HepG2 (cell line): ENCODE data around the gene ZNF697. TPM values are rescaled to one million over a fixed set of nuclear protein-coding genes. Genes with fewer than 3 reads are reported as not detected.
A peak's percentile ranks its signal among the peaks of the same experiment; 100 is the strongest.

ENCODE experiments used
- ARHGAP35 ChIP-seq: sonication (generic); formaldehyde crosslinking; IDR thresholded peaks from 2 replicates; pipeline ENCODE4 v1.9.0; 2022; ENCODE audit warnings: mild to moderate bottlenecking, inconsistent platforms, moderate library complexity, missing genetic modification reagents, borderline replicate concordance
- CBFB ChIP-seq: sonication (generic); formaldehyde crosslinking; IDR thresholded peaks from 2 replicates; pipeline ENCODE4 v1.4.0; 2020; ENCODE audit warnings: missing genetic modification reagents
- CHD2 ChIP-seq: IDR thresholded peaks from 2 replicates; pipeline ENCODE4 v1.6.1; 2011; ENCODE audit warnings: low read depth, low read length, improper control_type of control experiment
- EED ChIP-seq: sonication (generic); formaldehyde crosslinking; IDR thresholded peaks from 2 replicates; pipeline ENCODE4 v1.5.0; 2020; ENCODE audit warnings: mild to moderate bottlenecking, missing genetic modification reagents
- HMGA1 ChIP-seq: sonication (generic); formaldehyde crosslinking; conservative IDR thresholded peaks from 2 replicates; pipeline ENCODE4 v1.4.0; 2020; ENCODE audit warnings: missing genetic modification reagents
- JUN ChIP-seq: sonication (generic); formaldehyde crosslinking; IDR thresholded peaks from 2 replicates; pipeline ENCODE4 v1.4.0; 2020; ENCODE audit warnings: mild to moderate bottlenecking, missing genetic modification reagents
- MAFK ChIP-seq, 2 experiments: IDR thresholded peaks in 1 of 2; conservative IDR thresholded peaks in 1 of 2; 2 replicates each; pipeline ENCODE4 v1.6.1; 2011; ENCODE audit warnings: improper control_type of control experiment in 2 of 2, low read length in 2 of 2
- POLR2A ChIP-seq, 2 experiments: IDR thresholded peaks; 2 replicates each; pipeline ENCODE4 v1.6.1; 2011; ENCODE audit warnings: low read depth in 2 of 2, low read length in 2 of 2, mild to moderate bottlenecking in 1 of 2, moderate library complexity in 1 of 2; ENCODE audit not compliant: insufficient read depth in 1 of 2
- SAFB2 ChIP-seq: sonication (generic); formaldehyde crosslinking; IDR thresholded peaks from 2 replicates; pipeline ENCODE4 v1.5.1; 2020; ENCODE audit warnings: missing genetic modification reagents, low read depth, mild to moderate bottlenecking, borderline replicate concordance
- SNAI1 ChIP-seq: sonication (generic); formaldehyde crosslinking; IDR thresholded peaks from 2 replicates; pipeline ENCODE4 v1.5.0; 2020; ENCODE audit warnings: mild to moderate bottlenecking, missing genetic modification reagents, borderline replicate concordance
- SRSF9 ChIP-seq: fragments of 200-400 bp; formaldehyde crosslinking; IDR thresholded peaks from 2 replicates; pipeline ENCODE4 v1.6.1; 2018; ENCODE audit warnings: borderline replicate concordance, mild to moderate bottlenecking, low read depth, low read length; ENCODE audit not compliant: insufficient read depth, poor library complexity, severe bottlenecking
- ZIK1 ChIP-seq: sonication (generic); formaldehyde crosslinking; IDR thresholded peaks from 2 replicates; pipeline ENCODE4 v1.5.0; 2020; ENCODE audit warnings: mild to moderate bottlenecking, low read depth, missing genetic modification reagents, borderline replicate concordance
- ZKSCAN5 ChIP-seq: sonication (generic); formaldehyde crosslinking; IDR thresholded peaks from 2 replicates; pipeline ENCODE4 v1.5.1; 2020; ENCODE audit warnings: mild to moderate bottlenecking, missing genetic modification reagents
- ZNF33B ChIP-seq: sonication (generic); formaldehyde crosslinking; IDR thresholded peaks from 2 replicates; pipeline ENCODE4 v1.5.1; 2020; ENCODE audit warnings: mild to moderate bottlenecking, missing genetic modification reagents
- ZNF672 ChIP-seq: sonication (generic); formaldehyde crosslinking; IDR thresholded peaks from 2 replicates; pipeline ENCODE4 v1.8.1; 2022; ENCODE audit warnings: missing genetic modification reagents
- ZNF737 ChIP-seq: sonication (generic); formaldehyde crosslinking; IDR thresholded peaks from 2 replicates; pipeline ENCODE4 v1.5.0; 2020; ENCODE audit warnings: missing genetic modification reagents, mild to moderate bottlenecking, borderline replicate concordance
- polyA plus RNA-seq, 8 experiments: library from polyadenylated mRNA; depleted of rRNA in 3 of 8; stranded (reverse) in 7 of 8; unstranded in 1 of 8; fragments of >200 nt; fragmentation: Illumina TruSeq in 4 of 8; extraction: Trizol in 4 of 8; gene quantifications; 2 replicates each; pipeline versions ENCODE4 v1.2.1 to v1.2.3, GENCODE V29; 2011 to 2016; ENCODE audit warnings: low read depth in 4 of 8, missing spikeins in 1 of 8, mixed read lengths in 1 of 8; ENCODE audit not compliant: insufficient read depth in 1 of 8
- total RNA-seq, 5 experiments: library from RNA; depleted of rRNA; stranded (reverse); fragments of >200 nt; fragmentation: Illumina TruSeq; extraction: Trizol; gene quantifications; 2 replicates each; pipeline ENCODE4 v1.2.3, GENCODE V29; 2016; ENCODE audit warnings: low read depth in 1 of 5
- TF ChIP-seq, protein P1 (sequence below): sonication (generic); formaldehyde crosslinking; IDR thresholded peaks from 2 replicates; pipeline ENCODE4 v1.5.0; 2020; ENCODE audit warnings: mild to moderate bottlenecking, missing genetic modification reagents, borderline replicate concordance
- TF ChIP-seq, protein P2 (sequence below): sonication (generic); formaldehyde crosslinking; IDR thresholded peaks from 2 replicates; pipeline ENCODE4 v1.8.0; 2022; ENCODE audit warnings: missing genetic modification reagents, low read depth, mild to moderate bottlenecking, borderline replicate concordance
- TF ChIP-seq, protein P3 (sequence below): sonication (generic); formaldehyde crosslinking; IDR thresholded peaks from 2 replicates; pipeline ENCODE4 v1.5.1; 2020; ENCODE audit warnings: missing genetic modification reagents, mild to moderate bottlenecking, borderline replicate concordance
- TF ChIP-seq, protein P4 (sequence below): IDR thresholded peaks from 2 replicates; pipeline ENCODE4 v1.6.1; 2016; ENCODE audit warnings: missing genetic modification reagents, missing compliant biosample characterization
- TF ChIP-seq, protein P5 (sequence below): IDR thresholded peaks from 2 replicates; pipeline ENCODE4 v1.6.1; 2016; ENCODE audit warnings: low read depth, borderline replicate concordance

Gene ZNF697
- total and polyA plus RNA-seq, 2 of the 13 experiments (the other 11 are each of a cell fraction or from before 2014, with no cell fraction given): 2.3 to 7.1 TPM

- TF ChIP-seq, protein P1, sequence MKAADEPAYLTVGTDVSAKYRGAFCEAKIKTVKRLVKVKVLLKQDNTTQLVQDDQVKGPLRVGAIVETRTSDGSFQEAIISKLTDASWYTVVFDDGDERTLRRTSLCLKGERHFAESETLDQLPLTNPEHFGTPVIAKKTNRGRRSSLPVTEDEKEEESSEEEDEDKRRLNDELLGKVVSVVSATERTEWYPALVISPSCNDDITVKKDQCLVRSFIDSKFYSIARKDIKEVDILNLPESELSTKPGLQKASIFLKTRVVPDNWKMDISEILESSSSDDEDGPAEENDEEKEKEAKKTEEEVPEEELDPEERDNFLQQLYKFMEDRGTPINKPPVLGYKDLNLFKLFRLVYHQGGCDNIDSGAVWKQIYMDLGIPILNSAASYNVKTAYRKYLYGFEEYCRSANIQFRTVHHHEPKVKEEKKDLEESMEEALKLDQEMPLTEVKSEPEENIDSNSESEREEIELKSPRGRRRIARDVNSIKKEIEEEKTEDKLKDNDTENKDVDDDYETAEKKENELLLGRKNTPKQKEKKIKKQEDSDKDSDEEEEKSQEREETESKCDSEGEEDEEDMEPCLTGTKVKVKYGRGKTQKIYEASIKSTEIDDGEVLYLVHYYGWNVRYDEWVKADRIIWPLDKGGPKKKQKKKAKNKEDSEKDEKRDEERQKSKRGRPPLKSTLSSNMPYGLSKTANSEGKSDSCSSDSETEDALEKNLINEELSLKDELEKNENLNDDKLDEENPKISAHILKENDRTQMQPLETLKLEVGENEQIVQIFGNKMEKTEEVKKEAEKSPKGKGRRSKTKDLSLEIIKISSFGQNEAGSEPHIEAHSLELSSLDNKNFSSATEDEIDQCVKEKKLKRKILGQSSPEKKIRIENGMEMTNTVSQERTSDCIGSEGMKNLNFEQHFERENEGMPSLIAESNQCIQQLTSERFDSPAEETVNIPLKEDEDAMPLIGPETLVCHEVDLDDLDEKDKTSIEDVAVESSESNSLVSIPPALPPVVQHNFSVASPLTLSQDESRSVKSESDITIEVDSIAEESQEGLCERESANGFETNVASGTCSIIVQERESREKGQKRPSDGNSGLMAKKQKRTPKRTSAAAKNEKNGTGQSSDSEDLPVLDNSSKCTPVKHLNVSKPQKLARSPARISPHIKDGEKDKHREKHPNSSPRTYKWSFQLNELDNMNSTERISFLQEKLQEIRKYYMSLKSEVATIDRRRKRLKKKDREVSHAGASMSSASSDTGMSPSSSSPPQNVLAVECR: peak; percentile 73; the same call in 1 of the 2 replicates
- TF ChIP-seq ZKSCAN5 (CRISPR knock-in tag): no peak
- TF ChIP-seq SRSF9: no peak
- 0 out of 2 replicates have a peak, but pooled peaks have one; percentile 48 for TF ChIP-seq EED
- TF ChIP-seq, protein P2, sequence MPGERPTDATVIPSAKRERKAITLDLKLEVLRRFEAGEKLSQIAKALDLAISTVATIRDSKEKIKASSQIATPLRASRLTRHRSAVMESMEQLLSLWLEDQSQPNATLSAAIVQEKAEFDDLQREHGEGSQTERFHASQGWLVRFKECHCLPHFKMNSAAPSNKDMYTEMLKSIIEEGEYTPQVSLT (CRISPR knock-in tag): no peak
- no peak for TF ChIP-seq ARHGAP35 (CRISPR knock-in tag)
- TF ChIP-seq, protein P3, sequence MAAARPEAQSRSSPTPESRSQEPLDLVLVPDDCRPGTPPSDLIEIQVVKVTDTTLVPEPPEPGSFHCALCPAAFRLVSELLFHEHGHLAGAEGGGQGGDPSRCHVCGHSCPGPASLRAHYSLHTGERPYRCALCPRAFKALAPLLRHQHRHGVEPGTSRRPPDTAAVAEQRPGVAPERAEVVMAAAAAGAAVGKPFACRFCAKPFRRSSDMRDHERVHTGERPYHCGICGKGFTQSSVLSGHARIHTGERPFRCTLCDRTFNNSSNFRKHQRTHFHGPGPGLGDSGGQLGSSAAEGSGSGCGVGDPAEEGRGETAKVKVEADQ (CRISPR knock-in tag): 0 out of 2 replicates have a peak, but pooled peaks have one; percentile 5
- no peak for TF ChIP-seq CHD2
- TF ChIP-seq, protein P4, sequence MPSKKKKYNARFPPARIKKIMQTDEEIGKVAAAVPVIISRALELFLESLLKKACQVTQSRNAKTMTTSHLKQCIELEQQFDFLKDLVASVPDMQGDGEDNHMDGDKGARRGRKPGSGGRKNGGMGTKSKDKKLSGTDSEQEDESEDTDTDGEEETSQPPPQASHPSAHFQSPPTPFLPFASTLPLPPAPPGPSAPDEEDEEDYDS (CRISPR knock-in tag): no peak; the same call in 1 of the 2 replicates
- TF ChIP-seq ZIK1: 0 out of 2 replicates have a peak, but pooled peaks have one; percentile 79
- TF ChIP-seq POLR2A (IDR thresholded peaks at IDR 0.05; ENCODE audit: insufficient read depth in 1 of 2, low read depth in 2 of 2, low read length in 2 of 2): peak; percentile 40 to 46; a peak in 3 of 4 replicates
- no peak for TF ChIP-seq HMGA1
- TF ChIP-seq MAFK (conservative IDR thresholded peaks at IDR 0.05 in 1 of 2, IDR thresholded peaks at IDR 0.05 in 1 of 2; ENCODE audit: low read length in 2 of 2): no peak
- TF ChIP-seq, protein P5, sequence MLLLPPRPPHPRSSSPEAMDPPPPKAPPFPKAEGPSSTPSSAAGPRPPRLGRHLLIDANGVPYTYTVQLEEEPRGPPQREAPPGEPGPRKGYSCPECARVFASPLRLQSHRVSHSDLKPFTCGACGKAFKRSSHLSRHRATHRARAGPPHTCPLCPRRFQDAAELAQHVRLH (CRISPR knock-in tag): peak; percentile 88
- no peak for TF ChIP-seq CBFB (CRISPR knock-in tag)
- TF ChIP-seq JUN (CRISPR knock-in tag): 0 out of 2 replicates have a peak, but pooled peaks have one; percentile 27
- TF ChIP-seq SNAI1 (CRISPR knock-in tag): no peak
- no peak for TF ChIP-seq ZNF737 (CRISPR knock-in tag)
- no peak for TF ChIP-seq SAFB2 (CRISPR knock-in tag)
- TF ChIP-seq ZNF33B (CRISPR knock-in tag): 0 out of 2 replicates have a peak, but pooled peaks have one; percentile 58
- TF ChIP-seq ZNF672 (CRISPR knock-in tag): no peak
Measured at GRCh38 chr1:119631433-119632102, 16.5 kb downstream of the ZNF697 start (continued).
